ENCODE results near the gene NID2. TPM values are rescaled to one million over a fixed set of nuclear protein-coding genes. Genes with fewer than 3 reads are reported as not detected.

Gene NID2
- total RNA-seq, 1 donor from 2014 or later, result 24.7 TPM

- no peaks in the 10 kb centered on the region for H3F3A ChIP-seq (ENCODE audit: low read depth)
- Mint-ChIP-seq H3K4me1 (no peaks in the 10 kb centered on the region), H3K9me3 (no peaks in the 10 kb centered on the region), H3K27ac (no peak overlapping the region), H3K36me3 (no peaks in the 10 kb centered on the region), H3K27me3 (ENCODE audit: insufficient read depth, low read depth) (peaks cover 7% of the 10 kb centered on the region), H3K4me3 (no peak overlapping the region)
- H3K27me3 ChIP-seq, result no peaks in the 10 kb centered on the region
- H2AFZ ChIP-seq (replicated peaks), result no peak overlapping the region
- no peaks in the 10 kb centered on the region for H4K20me1 ChIP-seq (ENCODE audit: low read depth)
- H3K79me2 ChIP-seq (ENCODE audit: low read depth), result no peaks in the 10 kb centered on the region
- H3K4me2 ChIP-seq, result no peak overlapping the region
- H3K9ac ChIP-seq, result no peak overlapping the region
- no peak overlapping the region for H3K27ac ChIP-seq
- H3K9me3 ChIP-seq (ENCODE audit: low read depth), result no peaks in the 10 kb centered on the region
- no peak overlapping the region for H3K4me3 ChIP-seq
- H3K36me3 ChIP-seq, result no peaks in the 10 kb centered on the region
- peaks cover 7% of the 10 kb centered on the region for H3K4me1 ChIP-seq
- no peak for TF ChIP-seq CTCF (IDR thresholded peaks at IDR 0.05)
- no peak for TF ChIP-seq EZH2 (IDR thresholded peaks at IDR 0.05)
- no peak for TF ChIP-seq EZH2phosphoT487 (IDR thresholded peaks at IDR 0.05)
- DNase-seq (ENCODE audit: low spot score), result no peak
Observed at GRCh38 chr14:52060080-52060479, 8.8 kb downstream of the NID2 start.

- no peaks in the 10 kb centered on the region for H3K4me1 Mint-ChIP-seq
Observed at GRCh38 chr14:52059649-52060048, 9.2 kb downstream of the NID2 start.

GRCh38 chr14:52058341-52058740 lies 10.5 kb downstream of the NID2 start:
- Mint-ChIP-seq H3K36me3 (peaks cover 2% of the 10 kb centered on the region), H3K4me1 (no peaks in the 10 kb centered on the region), H3K27me3 (ENCODE audit: insufficient read depth, low read depth) (peaks cover 5% of the 10 kb centered on the region), H3K27ac (no peak overlapping the region), H3K4me3 (no peak overlapping the region), H3K9me3 (no peaks in the 10 kb centered on the region)
- Histone ChIP-seq H3K36me3 (no peaks in the 10 kb centered on the region), H3K9ac (no peak overlapping the region), H3K4me3 (no peak overlapping the region), H3K79me2 (ENCODE audit: low read depth) (no peaks in the 10 kb centered on the region), H2AFZ (replicated peaks) (no peak overlapping the region), H3F3A (ENCODE audit: low read depth) (no peaks in the 10 kb centered on the region), H3K9me3 (ENCODE audit: low read depth) (no peaks in the 10 kb centered on the region), H3K4me2 (no peak overlapping the region), H3K4me1 (peaks cover 7% of the 10 kb centered on the region), H3K27ac (no peak overlapping the region), H4K20me1 (ENCODE audit: low read depth) (no peaks in the 10 kb centered on the region), H3K27me3 (no peaks in the 10 kb centered on the region)
- TF ChIP-seq EZH2 (IDR thresholded peaks at IDR 0.05), result no peak
- DNase-seq (ENCODE audit: low spot score), result no peak

More at GRCh38 chr14:52059649-52060048, 9.2 kb downstream of the NID2 start:
- H3K9me3 ChIP-seq (ENCODE audit: low read depth), result no peaks in the 10 kb centered on the region
- Mint-ChIP-seq H3K27ac (no peak overlapping the region), H3K9me3 (no peaks in the 10 kb centered on the region), H3K27me3 (ENCODE audit: insufficient read depth, low read depth) (peaks cover 4% of the 10 kb centered on the region), H3K36me3 (no peaks in the 10 kb centered on the region), H3K4me3 (no peak overlapping the region)
- no peaks in the 10 kb centered on the region for H3K79me2 ChIP-seq (ENCODE audit: low read depth)
- no peaks in the 10 kb centered on the region for H3K36me3 ChIP-seq
- no peaks in the 10 kb centered on the region for H3K27me3 ChIP-seq
- H3K4me1 ChIP-seq, result peaks cover 7% of the 10 kb centered on the region
- no peak for DNase-seq (ENCODE audit: low spot score)
- no peaks in the 10 kb centered on the region for H3F3A ChIP-seq (ENCODE audit: low read depth)
- H3K4me3 ChIP-seq, result no peak overlapping the region
- no peak overlapping the region for H3K27ac ChIP-seq
- TF ChIP-seq EZH2 (IDR thresholded peaks at IDR 0.05), result no peak
- TF ChIP-seq EZH2phosphoT487 (IDR thresholded peaks at IDR 0.05), result no peak
- TF ChIP-seq CTCF (IDR thresholded peaks at IDR 0.05), result no peak
- no peak overlapping the region for H3K9ac ChIP-seq
- H4K20me1 ChIP-seq (ENCODE audit: low read depth), result no peaks in the 10 kb centered on the region
- no peak overlapping the region for H2AFZ ChIP-seq (replicated peaks)
- H3K4me2 ChIP-seq, result no peak overlapping the region

- no peak overlapping the region for H3K4me3 Mint-ChIP-seq
- Histone ChIP-seq H3K27me3 (no peaks in the 10 kb centered on the region), H3K9ac (no peak overlapping the region), H2AFZ (replicated peaks) (no peak overlapping the region), H3K9me3 (ENCODE audit: low read depth) (no peaks in the 10 kb centered on the region), H3K36me3 (no peaks in the 10 kb centered on the region), H3K4me2 (no peak overlapping the region), H4K20me1 (ENCODE audit: low read depth) (no peaks in the 10 kb centered on the region), H3K4me3 (no peak overlapping the region), H3F3A (ENCODE audit: low read depth) (no peaks in the 10 kb centered on the region), H3K27ac (no peak overlapping the region), H3K79me2 (ENCODE audit: low read depth) (no peaks in the 10 kb centered on the region), H3K4me1 (no peaks in the 10 kb centered on the region)
- no peak overlapping the region for H3K27ac Mint-ChIP-seq
- H3K36me3 Mint-ChIP-seq, result peaks cover 2% of the 10 kb centered on the region
- H3K9me3 Mint-ChIP-seq, result no peaks in the 10 kb centered on the region
- no peaks in the 10 kb centered on the region for H3K4me1 Mint-ChIP-seq
- no peak for DNase-seq (ENCODE audit: low spot score)
- peaks cover 2% of the 10 kb centered on the region for H3K27me3 Mint-ChIP-seq (ENCODE audit: insufficient read depth, low read depth)
- TF ChIP-seq CTCF (IDR thresholded peaks at IDR 0.05) (no peak), EZH2phosphoT487 (IDR thresholded peaks at IDR 0.05) (no peak), EZH2 (IDR thresholded peaks at IDR 0.05) (no peak)
Observed at GRCh38 chr14:52055167-52055566, 13.7 kb downstream of the NID2 start.
